Loucy (cell line): ENCODE data around the gene TMEM121.
"Not testable (repeated sequence)": the region's sequence is repeated elsewhere in the genome, so short reads cannot be mapped to it uniquely, and the experiment has no call there.

Experiments
- H2AFZ ChIP-seq: fragments of 200-600 bp; sonication (generic); 2 replicates; pipeline ENCODE4 v1.6.0; 2016; ENCODE audit warnings: antibody characterized with exemption, mild to moderate bottlenecking, low read length, moderate library complexity
- H3F3A ChIP-seq: fragments of 200-600 bp; 2 replicates; pipeline ENCODE4 v1.6.0; 2016; ENCODE audit warnings: antibody characterized with exemption, low read depth, mild to moderate bottlenecking
- H3K27me3 ChIP-seq: fragments of 200-600 bp; sonication (generic); 2 replicates; pipeline ENCODE4 v1.6.1; 2014; ENCODE audit warnings: low read length, mild to moderate bottlenecking; ENCODE audit not compliant: insufficient read depth, poor library complexity, severe bottlenecking
- H3K36me3 ChIP-seq: fragments of 200-600 bp; sonication (generic); 2 replicates; pipeline ENCODE4 v1.6.1; 2016; ENCODE audit warnings: low read length; ENCODE audit not compliant: insufficient read depth
- H3K4me1 ChIP-seq: fragments of 200-600 bp; sonication (generic); 2 replicates; pipeline ENCODE4 v1.5.1; 2014; ENCODE audit warnings: low read length, mild to moderate bottlenecking; ENCODE audit not compliant: insufficient read depth, poor library complexity, severe bottlenecking
- H3K4me2 ChIP-seq: fragments of 200-600 bp; sonication (generic); 2 replicates; pipeline ENCODE4 v1.6.0; 2014; ENCODE audit warnings: antibody characterized with exemption, low read length, low read depth, mild to moderate bottlenecking; ENCODE audit not compliant: poor library complexity, severe bottlenecking
- H3K4me3 ChIP-seq: fragments of 200-600 bp; sonication (generic); 2 replicates; pipeline ENCODE4 v1.5.1; 2014; ENCODE audit warnings: low read length, mild to moderate bottlenecking, mixed read lengths; ENCODE audit not compliant: poor library complexity, severe bottlenecking
- H3K79me2 ChIP-seq: fragments of 200-600 bp; sonication (generic); 2 replicates; pipeline ENCODE4 v1.6.1; 2014; ENCODE audit warnings: low read length; ENCODE audit not compliant: insufficient read depth
- H3K9ac ChIP-seq: fragments of 200-600 bp; sonication (generic); 2 replicates; pipeline ENCODE4 v1.6.0; 2014; ENCODE audit warnings: mild to moderate bottlenecking, low read depth, low read length, moderate library complexity; ENCODE audit not compliant: poor library complexity, severe bottlenecking
- H3K9me2 ChIP-seq: fragments of 200-600 bp; sonication (generic); replicated peaks from 2 replicates; pipeline ENCODE4 v1.6.1; 2016; ENCODE audit warnings: low read depth, low read length, mixed read lengths
- H3K9me3 ChIP-seq: fragments of 200-600 bp; sonication (generic); 2 replicates; pipeline ENCODE4 v1.6.1; 2014; ENCODE audit warnings: mild to moderate bottlenecking, antibody characterized with exemption, low read length, low read depth; ENCODE audit not compliant: insufficient read depth
- H4K20me1 ChIP-seq: fragments of 200-600 bp; sonication (generic); 2 replicates; pipeline ENCODE4 v1.6.0; 2014; ENCODE audit warnings: antibody characterized with exemption, low read length, mild to moderate bottlenecking; ENCODE audit not compliant: insufficient read depth, poor library complexity, severe bottlenecking
- EZH2phosphoT487 ChIP-seq: fragments of 200-600 bp; IDR thresholded peaks from 2 replicates; pipeline ENCODE4 v1.6.1; 2018; ENCODE audit warnings: antibody characterized with exemption, mild to moderate bottlenecking, moderate library complexity, borderline replicate concordance
- TF ChIP-seq, protein P1 (sequence below): fragments of 200-600 bp; sonication (generic); conservative IDR thresholded peaks from 2 replicates; pipeline ENCODE4 v1.5.1; 2014; ENCODE audit warnings: mild to moderate bottlenecking, antibody characterized with exemption, low read length

Gene TMEM121

DNA sequence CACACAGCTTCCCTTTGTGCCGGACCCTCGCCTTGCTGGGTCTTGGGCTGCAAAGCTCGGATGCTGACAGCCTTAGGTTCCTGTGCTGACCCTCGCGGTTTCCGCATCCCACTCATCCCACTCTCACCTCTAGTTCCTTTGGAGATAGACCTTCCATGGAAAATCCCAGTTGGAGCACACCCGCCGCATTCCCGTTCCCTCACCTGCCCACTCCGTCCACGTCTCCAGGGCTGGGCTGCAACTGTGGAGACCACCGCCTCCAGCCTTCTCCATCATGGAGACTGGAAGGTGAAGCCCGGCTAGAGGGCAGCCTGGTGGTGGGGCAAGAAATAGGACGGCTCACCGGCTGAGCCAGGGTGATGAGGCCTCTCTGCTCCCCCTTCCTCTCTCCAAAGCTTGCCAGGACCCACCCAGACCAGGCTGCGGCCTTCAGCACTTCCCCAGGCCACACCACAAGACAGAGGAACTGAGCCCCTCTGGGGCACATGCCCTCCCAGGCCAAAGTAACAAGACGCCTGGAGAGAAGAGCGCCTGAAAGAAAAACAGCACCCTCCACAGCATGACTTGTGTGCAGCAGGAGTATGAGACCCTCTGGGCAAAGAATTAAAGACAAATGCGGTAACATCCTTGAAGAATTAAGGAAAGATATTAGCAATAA lies 15.0 kb downstream of the TMEM121 start:
- Histone ChIP-seq H3K27me3 (no peaks in the 10 kb centered on the region), H3K79me2 (no peaks in the 10 kb centered on the region), H3K4me2 (no peak overlapping the region), H2AFZ (no peak overlapping the region), H3K9ac (no peak overlapping the region), H3F3A (no peaks in the 10 kb centered on the region), H3K4me3 (no peak overlapping the region), H3K9me2 (no peaks in the 10 kb centered on the region), H3K4me1 (no peaks in the 10 kb centered on the region), H3K36me3 (no peaks in the 10 kb centered on the region), H3K9me3 (peaks cover 18% of the 10 kb centered on the region; the same call in 1 of the 2 replicates), H4K20me1 (no peaks in the 10 kb centered on the region)
- TF ChIP-seq EZH2phosphoT487 = no peak
- TF ChIP-seq, protein P1, sequence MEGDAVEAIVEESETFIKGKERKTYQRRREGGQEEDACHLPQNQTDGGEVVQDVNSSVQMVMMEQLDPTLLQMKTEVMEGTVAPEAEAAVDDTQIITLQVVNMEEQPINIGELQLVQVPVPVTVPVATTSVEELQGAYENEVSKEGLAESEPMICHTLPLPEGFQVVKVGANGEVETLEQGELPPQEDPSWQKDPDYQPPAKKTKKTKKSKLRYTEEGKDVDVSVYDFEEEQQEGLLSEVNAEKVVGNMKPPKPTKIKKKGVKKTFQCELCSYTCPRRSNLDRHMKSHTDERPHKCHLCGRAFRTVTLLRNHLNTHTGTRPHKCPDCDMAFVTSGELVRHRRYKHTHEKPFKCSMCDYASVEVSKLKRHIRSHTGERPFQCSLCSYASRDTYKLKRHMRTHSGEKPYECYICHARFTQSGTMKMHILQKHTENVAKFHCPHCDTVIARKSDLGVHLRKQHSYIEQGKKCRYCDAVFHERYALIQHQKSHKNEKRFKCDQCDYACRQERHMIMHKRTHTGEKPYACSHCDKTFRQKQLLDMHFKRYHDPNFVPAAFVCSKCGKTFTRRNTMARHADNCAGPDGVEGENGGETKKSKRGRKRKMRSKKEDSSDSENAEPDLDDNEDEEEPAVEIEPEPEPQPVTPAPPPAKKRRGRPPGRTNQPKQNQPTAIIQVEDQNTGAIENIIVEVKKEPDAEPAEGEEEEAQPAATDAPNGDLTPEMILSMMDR = no peak

DNA sequence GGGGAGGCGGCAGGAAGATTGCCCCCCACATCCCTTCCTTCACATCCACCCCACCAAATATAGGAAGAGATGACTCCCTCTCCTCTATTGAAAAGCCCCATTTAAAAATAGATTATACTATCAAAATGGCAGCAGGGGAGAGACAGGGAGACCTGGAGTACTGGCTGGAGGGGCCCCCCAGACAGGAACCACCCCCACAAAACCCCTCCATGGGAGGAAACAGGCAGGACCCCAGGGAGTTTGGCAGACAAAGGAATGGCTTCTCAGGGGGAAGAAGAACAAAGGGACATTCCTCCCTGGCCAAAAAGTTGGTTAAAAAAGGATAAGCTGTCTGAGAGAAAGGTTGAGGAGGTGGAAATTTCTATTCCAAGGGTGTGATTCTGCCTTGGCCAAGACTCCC lies 19.3 kb downstream of the TMEM121 start:
- H4K20me1 ChIP-seq, H3K9ac ChIP-seq, H3K4me1 ChIP-seq, H3F3A ChIP-seq, H3K4me2 ChIP-seq, H3K27me3 ChIP-seq, H3K36me3 ChIP-seq, H3K9me2 ChIP-seq, H3K4me3 ChIP-seq, H2AFZ ChIP-seq, H3K79me2 ChIP-seq: not testable (repeated sequence)
- peaks cover 18% of the 10 kb centered on the region; the same call in 1 of the 2 replicates for H3K9me3 ChIP-seq

DNA sequence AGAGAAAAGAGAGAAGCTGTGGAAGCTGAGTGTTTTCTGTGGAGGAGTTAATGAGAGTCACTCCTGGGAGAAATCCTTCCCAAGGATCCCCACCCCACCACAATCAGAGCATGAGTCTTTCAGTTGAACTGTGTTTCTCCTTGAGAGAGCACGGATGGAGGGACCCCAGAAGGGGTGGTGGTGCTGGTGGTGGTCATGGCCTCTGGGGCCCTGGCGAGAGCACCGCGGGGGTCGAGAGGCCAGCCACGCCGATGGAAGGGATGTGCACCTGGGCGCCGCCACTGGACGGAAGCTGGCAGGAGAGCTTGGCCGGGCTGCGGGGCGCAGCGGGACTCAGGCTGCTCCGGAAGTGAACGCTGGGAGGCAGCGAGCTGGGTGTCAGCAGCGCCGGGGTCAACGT lies 20.0 kb downstream of the TMEM121 start:
- not testable (repeated sequence) for H3K9ac ChIP-seq, H3K4me3 ChIP-seq, H2AFZ ChIP-seq, H3K4me2 ChIP-seq, H3K79me2 ChIP-seq, H3K36me3 ChIP-seq, H3K27me3 ChIP-seq, H3K9me2 ChIP-seq, H3F3A ChIP-seq, H4K20me1 ChIP-seq, H3K4me1 ChIP-seq
- peaks cover 18% of the 10 kb centered on the region; the same call in 1 of the 2 replicates for H3K9me3 ChIP-seq

DNA sequence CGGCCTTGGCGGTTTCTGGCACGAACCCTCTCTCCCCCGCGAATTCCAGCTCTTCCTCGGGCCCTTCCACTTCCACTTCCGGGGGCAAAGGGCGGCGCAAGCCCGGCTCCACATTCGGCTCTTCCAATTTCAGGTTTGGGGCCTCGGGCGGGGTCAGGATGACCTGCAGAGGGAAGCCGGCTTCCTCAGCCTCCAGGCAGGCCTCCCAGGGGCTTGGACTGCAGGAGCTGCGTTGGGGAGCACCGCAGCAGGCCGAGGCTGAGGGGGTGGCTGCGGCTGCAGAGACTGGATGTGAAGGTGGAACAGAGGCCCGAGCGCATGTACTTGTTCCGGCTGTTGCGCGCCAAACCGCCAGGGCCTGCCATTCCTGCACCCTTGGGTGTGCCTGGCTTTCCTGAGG lies 20.7 kb downstream of the TMEM121 start:
- not testable (repeated sequence) for H3K27me3 ChIP-seq, H3K9ac ChIP-seq, H3K79me2 ChIP-seq, H3K36me3 ChIP-seq, H3F3A ChIP-seq, H2AFZ ChIP-seq, H3K4me2 ChIP-seq, H4K20me1 ChIP-seq, H3K9me2 ChIP-seq, H3K4me3 ChIP-seq, H3K4me1 ChIP-seq
- peaks cover 18% of the 10 kb centered on the region; the same call in 1 of the 2 replicates for H3K9me3 ChIP-seq
